Measurements from ENCODE around the gene CDH13.

Gene CDH13

GRCh38 chr16:82848013-82848412 is 221.2 kb downstream of the CDH13 start:
- Histone ChIP-seq H2AK5ac (ENCODE audit: low read length, severe bottlenecking) (no peak overlapping the region), H3K27ac (ENCODE audit: low read length, poor library complexity, severe bottlenecking) (no peak overlapping the region), H3K23ac (ENCODE audit: low read length in 2 of 2) (no peak overlapping the region), H3K4me2 (ENCODE audit: low read length, poor library complexity, severe bottlenecking) (no peak overlapping the region), H3K4me1 (ENCODE audit: control insufficient read depth, insufficient read depth, low read depth, low read length) (no peaks in the 10 kb centered on the region), H3K18ac (ENCODE audit: low read depth in 1 of 2, low read length in 2 of 2) (no peak overlapping the region), H3K14ac (ENCODE audit: low read length in 2 of 2) (no peak overlapping the region), H2BK5ac (ENCODE audit: low read depth, low read length, poor library complexity, severe bottlenecking) (no peak overlapping the region), H2AFZ (ENCODE audit: low read depth, low read length) (no peak overlapping the region), H3K27me3 (ENCODE audit: control insufficient read depth in 1 of 2, insufficient read depth in 1 of 2, low read length in 2 of 2) (peaks cover 0 to 3% of the 10 kb centered on the region in 2 experiments), H3K4ac (ENCODE audit: low read depth in 1 of 2, low read length in 2 of 2) (no peak overlapping the region), H3K9ac (ENCODE audit: low read length) (no peak overlapping the region), H3K4me3 (ENCODE audit: insufficient read depth in 1 of 2, low read depth in 1 of 2, low read length in 2 of 2) (no peak overlapping the region), H2BK12ac (ENCODE audit: low read length in 2 of 2) (no peak overlapping the region), H2BK15ac (ENCODE audit: low read depth, poor library complexity, severe bottlenecking) (no peak overlapping the region), H3K9me3 (ENCODE audit: control insufficient read depth, low read length) (peaks cover under 1% of the 10 kb centered on the region), H3K36me3 (ENCODE audit: control insufficient read depth in 1 of 2, insufficient read depth in 2 of 2, low read depth in 1 of 2, low read length in 2 of 2) (no peaks in the 10 kb centered on the region), H4K8ac (ENCODE audit: low read length) (no peak overlapping the region), H3K79me1 (replicated peaks; ENCODE audit: low read length, poor library complexity, severe bottlenecking) (peaks cover 21% of the 10 kb centered on the region), H2BK120ac (ENCODE audit: low read depth, low read length) (no peak overlapping the region), H4K91ac (ENCODE audit: low read length) (no peak overlapping the region)
- no peak for DNase-seq

- no peak for DNase-seq
- no peak overlapping the region for H3K4me2 ChIP-seq (ENCODE audit: low read length, poor library complexity, severe bottlenecking)
- H2AFZ ChIP-seq (ENCODE audit: low read depth, low read length), result no peak overlapping the region
- no peak overlapping the region for H3K18ac ChIP-seq (ENCODE audit: low read depth in 1 of 2, low read length in 2 of 2)
- H3K9me3 ChIP-seq (ENCODE audit: control insufficient read depth, low read length), result no peaks in the 10 kb centered on the region
- H3K36me3 ChIP-seq (ENCODE audit: control insufficient read depth in 1 of 2, insufficient read depth in 2 of 2, low read depth in 1 of 2, low read length in 2 of 2), result no peaks in the 10 kb centered on the region
- no peak overlapping the region for H3K4ac ChIP-seq (ENCODE audit: low read depth in 1 of 2, low read length in 2 of 2)
- no peak overlapping the region for H3K23ac ChIP-seq (ENCODE audit: low read length in 2 of 2)
- H2AK5ac ChIP-seq (ENCODE audit: low read length, severe bottlenecking), result no peak overlapping the region
- peaks cover 0 to 3% of the 10 kb centered on the region in 2 experiments for H3K27me3 ChIP-seq (ENCODE audit: control insufficient read depth in 1 of 2, insufficient read depth in 1 of 2, low read length in 2 of 2)
- no peaks in the 10 kb centered on the region for H3K4me1 ChIP-seq (ENCODE audit: control insufficient read depth, insufficient read depth, low read depth, low read length)
- H3K79me1 ChIP-seq (replicated peaks; ENCODE audit: low read length, poor library complexity, severe bottlenecking), result peaks cover 15% of the 10 kb centered on the region
- H3K14ac ChIP-seq (ENCODE audit: low read length in 2 of 2), result no peak overlapping the region
- no peak overlapping the region for H2BK12ac ChIP-seq (ENCODE audit: low read length in 2 of 2)
- no peak overlapping the region for H2BK15ac ChIP-seq (ENCODE audit: low read depth, poor library complexity, severe bottlenecking)
- H4K91ac ChIP-seq (ENCODE audit: low read length), result no peak overlapping the region
- no peak overlapping the region for H3K4me3 ChIP-seq (ENCODE audit: insufficient read depth in 1 of 2, low read depth in 1 of 2, low read length in 2 of 2)
- no peak overlapping the region for H2BK120ac ChIP-seq (ENCODE audit: low read depth, low read length)
- H2BK5ac ChIP-seq (ENCODE audit: low read depth, low read length, poor library complexity, severe bottlenecking), result no peak overlapping the region
- 94% methylated on average over 3 of the region's 3 CpGs for WGBS
- H3K27ac ChIP-seq (ENCODE audit: low read length, poor library complexity, severe bottlenecking), result no peak overlapping the region
- no peak overlapping the region for H4K8ac ChIP-seq (ENCODE audit: low read length)
- no peak overlapping the region for H3K9ac ChIP-seq (ENCODE audit: low read length)
These were observed 225.7 kb downstream of the CDH13 start for GRCh38 chr16:82852388-82853008.

- H3K14ac ChIP-seq (ENCODE audit: low read length in 2 of 2), result no peak overlapping the region
- H3K27ac ChIP-seq (ENCODE audit: low read length, poor library complexity, severe bottlenecking), result no peak overlapping the region
- no peak overlapping the region for H2AK5ac ChIP-seq (ENCODE audit: low read length, severe bottlenecking)
- H3K4me2 ChIP-seq (ENCODE audit: low read length, poor library complexity, severe bottlenecking), result no peak overlapping the region
- H2BK5ac ChIP-seq (ENCODE audit: low read depth, low read length, poor library complexity, severe bottlenecking), result no peak overlapping the region
- no peak overlapping the region for H2BK15ac ChIP-seq (ENCODE audit: low read depth, poor library complexity, severe bottlenecking)
- no peak overlapping the region for H3K9ac ChIP-seq (ENCODE audit: low read length)
- H3K4ac ChIP-seq (ENCODE audit: low read depth in 1 of 2, low read length in 2 of 2), result no peak overlapping the region
- peaks cover 13% of the 10 kb centered on the region for H3K79me1 ChIP-seq (replicated peaks; ENCODE audit: low read length, poor library complexity, severe bottlenecking)
- no peaks in the 10 kb centered on the region for H3K27me3 ChIP-seq (ENCODE audit: control insufficient read depth in 1 of 2, insufficient read depth in 1 of 2, low read length in 2 of 2)
- no peak overlapping the region for H3K23ac ChIP-seq (ENCODE audit: low read length in 2 of 2)
- H3K36me3 ChIP-seq (ENCODE audit: control insufficient read depth in 1 of 2, insufficient read depth in 2 of 2, low read depth in 1 of 2, low read length in 2 of 2), result no peaks in the 10 kb centered on the region
- no peak for DNase-seq
- H4K8ac ChIP-seq (ENCODE audit: low read length), result no peak overlapping the region
- H2AFZ ChIP-seq (ENCODE audit: low read depth, low read length), result no peak overlapping the region
- H3K4me1 ChIP-seq (ENCODE audit: control insufficient read depth, insufficient read depth, low read depth, low read length), result no peaks in the 10 kb centered on the region
- H3K18ac ChIP-seq (ENCODE audit: low read depth in 1 of 2, low read length in 2 of 2), result no peak overlapping the region
- no peak overlapping the region for H2BK12ac ChIP-seq (ENCODE audit: low read length in 2 of 2)
- no peak overlapping the region for H4K91ac ChIP-seq (ENCODE audit: low read length)
- no peaks in the 10 kb centered on the region for H3K9me3 ChIP-seq (ENCODE audit: control insufficient read depth, low read length)
- H2BK120ac ChIP-seq (ENCODE audit: low read depth, low read length), result no peak overlapping the region
- WGBS, result 88% methylated on average over 5 of the region's 5 CpGs
- H3K4me3 ChIP-seq (ENCODE audit: insufficient read depth in 1 of 2, low read depth in 1 of 2, low read length in 2 of 2), result no peak overlapping the region
These were observed 228.7 kb downstream of the CDH13 start for GRCh38 chr16:82855471-82855870.

- H3K27me3 ChIP-seq (ENCODE audit: control insufficient read depth in 1 of 2, insufficient read depth in 1 of 2, low read length in 2 of 2), result no peaks in the 10 kb centered on the region
- no peaks in the 10 kb centered on the region for H3K9me3 ChIP-seq (ENCODE audit: control insufficient read depth, low read length)
- H3K9ac ChIP-seq (ENCODE audit: low read length), result no peak overlapping the region
- no peak overlapping the region for H3K4me3 ChIP-seq (ENCODE audit: insufficient read depth in 1 of 2, low read depth in 1 of 2, low read length in 2 of 2)
- no peak overlapping the region for H2BK120ac ChIP-seq (ENCODE audit: low read depth, low read length)
- no peak overlapping the region for H2BK15ac ChIP-seq (ENCODE audit: low read depth, poor library complexity, severe bottlenecking)
- no peak overlapping the region for H2BK12ac ChIP-seq (ENCODE audit: low read length in 2 of 2)
- H3K4ac ChIP-seq (ENCODE audit: low read depth in 1 of 2, low read length in 2 of 2), result no peak overlapping the region
- H3K23ac ChIP-seq (ENCODE audit: low read length in 2 of 2), result no peak overlapping the region
- no peak overlapping the region for H4K8ac ChIP-seq (ENCODE audit: low read length)
- WGBS, result 97% methylated on average over 6 of the region's 6 CpGs
- no peak overlapping the region for H3K18ac ChIP-seq (ENCODE audit: low read depth in 1 of 2, low read length in 2 of 2)
- H3K14ac ChIP-seq (ENCODE audit: low read length in 2 of 2), result no peak overlapping the region
- H3K4me2 ChIP-seq (ENCODE audit: low read length, poor library complexity, severe bottlenecking), result no peak overlapping the region
- no peak for DNase-seq
- peaks cover 12% of the 10 kb centered on the region for H3K79me1 ChIP-seq (replicated peaks; ENCODE audit: low read length, poor library complexity, severe bottlenecking)
- H3K4me1 ChIP-seq (ENCODE audit: control insufficient read depth, insufficient read depth, low read depth, low read length), result no peaks in the 10 kb centered on the region
- H3K27ac ChIP-seq (ENCODE audit: low read length, poor library complexity, severe bottlenecking), result no peak overlapping the region
- no peak overlapping the region for H2BK5ac ChIP-seq (ENCODE audit: low read depth, low read length, poor library complexity, severe bottlenecking)
- no peak overlapping the region for H2AK5ac ChIP-seq (ENCODE audit: low read length, severe bottlenecking)
- H2AFZ ChIP-seq (ENCODE audit: low read depth, low read length), result no peak overlapping the region
- H4K91ac ChIP-seq (ENCODE audit: low read length), result no peak overlapping the region
- H3K36me3 ChIP-seq (ENCODE audit: control insufficient read depth in 1 of 2, insufficient read depth in 2 of 2, low read depth in 1 of 2, low read length in 2 of 2), result no peaks in the 10 kb centered on the region
These were observed 231.1 kb downstream of the CDH13 start for GRCh38 chr16:82857693-82858365.
